ENCODE results near the gene PLEKHG3.
A peak's percentile ranks its signal among the peaks of the same experiment; 100 is the strongest.
"Not testable (repeated sequence)": the region's sequence is repeated elsewhere in the genome, so short reads cannot be mapped to it uniquely, and the experiment has no call there.

PLEKHG3 gene

GRCh38 chr14:64688811-64689281 is 15.4 kb upstream of the PLEKHG3 start:
- DNase-seq, result no peak

- DNase-seq, result no peak
These were observed 14.9 kb upstream of the PLEKHG3 start for GRCh38 chr14:64689289-64689688.

- DNase-seq, result not testable (repeated sequence)
These were observed 13.6 kb upstream of the PLEKHG3 start for GRCh38 chr14:64690607-64691006.

- no peak for DNase-seq
These were observed 12.8 kb upstream of the PLEKHG3 start for GRCh38 chr14:64691376-64691775.

- DNase-seq, result no peak
These were observed 11.8 kb upstream of the PLEKHG3 start for GRCh38 chr14:64692189-64692985.

GRCh38 chr14:64692986-64693809 is 11.0 kb upstream of the PLEKHG3 start:
- DNase-seq, result no peak

GRCh38 chr14:64693810-64694165 is 10.4 kb upstream of the PLEKHG3 start:
- no peak for DNase-seq

- DNase-seq, result no peak
These were observed 9.2 kb upstream of the PLEKHG3 start for GRCh38 chr14:64695071-64695470.

GRCh38 chr14:64696355-64696857 is 7.8 kb upstream of the PLEKHG3 start:
- DNase-seq, result no peak

- DNase-seq, result no peak
These were observed 5.3 kb upstream of the PLEKHG3 start for GRCh38 chr14:64698903-64699302.

GRCh38 chr14:64700290-64700689 is 3.9 kb upstream of the PLEKHG3 start:
- DNase-seq, result no peak

- DNase-seq, result no peak
These were observed 3.3 kb upstream of the PLEKHG3 start for GRCh38 chr14:64700894-64701293.

- DNase-seq, result no peak
These were observed 2.6 kb upstream of the PLEKHG3 start for GRCh38 chr14:64701660-64702059.

GRCh38 chr14:64702493-64703394 is 1.5 kb upstream of the PLEKHG3 start:
- DNase-seq, result peak in 3 of 6 experiments; percentile 8 to 16 (median 12)

- DNase-seq, result peak in 1 of 6 experiments; percentile 28
These were observed 655 bp upstream of the PLEKHG3 start for GRCh38 chr14:64703395-64704142.

- peak in 1 of 6 experiments; percentile 16 for DNase-seq
These were observed 638 bp downstream of the PLEKHG3 start for GRCh38 chr14:64704743-64705380.

- no peak for DNase-seq
These were observed 1.3 kb downstream of the PLEKHG3 start for GRCh38 chr14:64705381-64706118.

- no peak for DNase-seq
These were observed 1.9 kb downstream of the PLEKHG3 start for GRCh38 chr14:64706119-64706592.

- DNase-seq, result no peak
These were observed 2.5 kb downstream of the PLEKHG3 start for GRCh38 chr14:64706593-64707193.

GRCh38 chr14:64707661-64708060 is 3.4 kb downstream of the PLEKHG3 start:
- no peak for DNase-seq

All from stimulated activated naive CD4-positive, alpha-beta T cell (primary cell).